ENCODE data around the gene CYP24A1. TPM values are rescaled to one million over a fixed set of nuclear protein-coding genes. Genes with fewer than 3 reads are reported as not detected.

Gene CYP24A1
- total RNA-seq, 4 donors from 2014 or later = 0.20 TPM; not detected in 3

DNA sequence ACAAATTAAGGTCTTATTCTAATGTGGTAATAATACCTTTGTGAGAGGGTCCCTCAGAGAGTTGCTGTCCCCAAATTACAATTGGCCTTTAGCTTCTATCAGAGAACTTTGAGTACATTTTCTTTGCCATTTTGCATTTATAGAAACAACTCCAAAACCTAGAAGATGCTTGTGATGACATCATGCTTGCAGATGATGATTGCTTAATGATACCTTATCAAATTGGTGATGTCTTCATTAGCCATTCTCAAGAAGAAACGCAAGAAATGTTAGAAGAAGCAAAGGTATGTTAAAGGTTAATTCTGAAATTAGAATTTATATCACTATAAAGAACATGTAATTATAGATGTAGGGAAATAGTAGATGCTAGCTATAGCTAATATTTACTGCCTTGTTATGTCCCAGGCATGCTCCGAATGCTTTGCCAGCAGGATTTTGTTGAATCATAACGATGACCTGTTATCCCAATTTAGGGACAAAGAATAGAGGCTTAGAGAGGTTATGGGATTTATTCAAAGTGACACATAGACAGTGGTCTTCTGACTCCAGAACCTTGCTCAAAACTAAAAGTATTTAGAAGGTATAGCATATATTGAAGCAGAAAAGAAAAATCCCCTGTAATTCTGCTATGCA lies 41.5 kb upstream of the CYP24A1 start:
- H3K4me1 ChIP-seq = peaks cover 32 to 42% of the 10 kb centered on the region in 2 donors
- in situ Hi-C loops (cut with MboI; ENCODE audit: low sequenced_read_pairs in 4 of 4) (loop anchor here in 2 of 4 donors (25.0 kb wide), 1 partner anchor 628 kb away; the partner anchor contains the start of gene ZNF217 (in 2 of the 2)), intact Hi-C loops (cut with DNase I; ENCODE audit: low total_unique reads) (loop anchor here (5.0 to 10.0 kb wide), 2 partner anchors 110 to 262 kb away; partner anchors contain the start of gene DOK5)
- no peak for ATAC-seq
- peaks cover 0 to 17% of the 10 kb centered on the region in 2 donors for H3K36me3 ChIP-seq
- H3K27ac ChIP-seq = peak overlapping the region in 1 of 4 donors; percentile 54
- no peaks in the 10 kb centered on the region for H3K27me3 ChIP-seq
- no peaks in the 10 kb centered on the region for H3K9me3 ChIP-seq
- H3K4me3 ChIP-seq = no peak overlapping the region
- no peak for DNase-seq
- TF ChIP-seq, protein P1, sequence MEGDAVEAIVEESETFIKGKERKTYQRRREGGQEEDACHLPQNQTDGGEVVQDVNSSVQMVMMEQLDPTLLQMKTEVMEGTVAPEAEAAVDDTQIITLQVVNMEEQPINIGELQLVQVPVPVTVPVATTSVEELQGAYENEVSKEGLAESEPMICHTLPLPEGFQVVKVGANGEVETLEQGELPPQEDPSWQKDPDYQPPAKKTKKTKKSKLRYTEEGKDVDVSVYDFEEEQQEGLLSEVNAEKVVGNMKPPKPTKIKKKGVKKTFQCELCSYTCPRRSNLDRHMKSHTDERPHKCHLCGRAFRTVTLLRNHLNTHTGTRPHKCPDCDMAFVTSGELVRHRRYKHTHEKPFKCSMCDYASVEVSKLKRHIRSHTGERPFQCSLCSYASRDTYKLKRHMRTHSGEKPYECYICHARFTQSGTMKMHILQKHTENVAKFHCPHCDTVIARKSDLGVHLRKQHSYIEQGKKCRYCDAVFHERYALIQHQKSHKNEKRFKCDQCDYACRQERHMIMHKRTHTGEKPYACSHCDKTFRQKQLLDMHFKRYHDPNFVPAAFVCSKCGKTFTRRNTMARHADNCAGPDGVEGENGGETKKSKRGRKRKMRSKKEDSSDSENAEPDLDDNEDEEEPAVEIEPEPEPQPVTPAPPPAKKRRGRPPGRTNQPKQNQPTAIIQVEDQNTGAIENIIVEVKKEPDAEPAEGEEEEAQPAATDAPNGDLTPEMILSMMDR (IDR thresholded peaks at IDR 0.05 in 4 of 5, conservative IDR thresholded peaks at IDR 0.05 in 1 of 5) = no peak
- no peak for TF ChIP-seq POLR2A (IDR thresholded peaks at IDR 0.05)

DNA sequence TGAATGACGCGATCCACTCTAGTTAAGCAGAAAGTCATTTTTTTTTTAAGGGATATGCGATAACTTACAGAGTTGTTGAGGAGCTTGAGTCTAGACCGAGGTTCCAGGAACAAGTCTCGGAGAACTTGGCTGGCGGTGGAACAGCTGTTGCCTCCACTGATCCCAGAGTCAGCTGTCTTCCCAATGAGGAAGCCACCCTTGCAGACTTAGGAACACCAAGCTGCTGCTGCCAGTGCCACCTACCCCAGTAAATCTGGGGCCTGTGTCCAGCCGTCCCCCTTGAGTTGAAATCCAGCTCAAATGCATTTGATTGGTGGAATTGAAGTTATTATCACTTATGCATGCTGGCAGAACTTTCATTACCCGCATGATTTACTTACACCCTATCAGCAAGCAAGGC lies 40.8 kb upstream of the CYP24A1 start:
- peak overlapping the region; percentile 8 to 54 (median 43) for H3K27ac ChIP-seq
- peaks cover 0 to 17% of the 10 kb centered on the region in 2 donors for H3K36me3 ChIP-seq
- intact Hi-C loops (cut with DNase I; ENCODE audit: low total_unique reads) (loop anchor here (10.0 kb wide), 1 partner anchor 110 kb away; no protein-coding TSS in a partner anchor), in situ Hi-C loops (cut with MboI; ENCODE audit: low sequenced_read_pairs in 4 of 4) (loop anchor here in 2 of 4 donors (25.0 kb wide), 1 partner anchor 627 kb away; the partner anchor contains the start of gene ZNF217 (in 2 of the 2))
- peaks cover 35 to 49% of the 10 kb centered on the region in 2 donors for H3K4me1 ChIP-seq
- no peaks in the 10 kb centered on the region for H3K9me3 ChIP-seq
- DNase-seq (peak; percentile 49 to 62), ATAC-seq (peak; percentile 80 to 98)
- no peaks in the 10 kb centered on the region for H3K27me3 ChIP-seq
- TF ChIP-seq, protein P1 (IDR thresholded peaks at IDR 0.05 in 4 of 5, conservative IDR thresholded peaks at IDR 0.05 in 1 of 5) = no peak
- TF ChIP-seq POLR2A (IDR thresholded peaks at IDR 0.05) = no peak
- no peak overlapping the region for H3K4me3 ChIP-seq

- in situ Hi-C loops (cut with MboI; ENCODE audit: low sequenced_read_pairs in 4 of 4) = loop anchor here in 2 of 4 donors (25.0 kb wide), 1 partner anchor 626 kb away; the partner anchor contains the start of gene ZNF217 (in 2 of the 2)
- Histone ChIP-seq H3K27me3 (no peaks in the 10 kb centered on the region), H3K27ac (no peak overlapping the region), H3K36me3 (peaks cover 0 to 11% of the 10 kb centered on the region in 2 donors), H3K4me3 (no peak overlapping the region), H3K9me3 (no peaks in the 10 kb centered on the region), H3K4me1 (peaks cover 40 to 47% of the 10 kb centered on the region in 2 donors)
- intact Hi-C loops (cut with DNase I; ENCODE audit: low total_unique reads) = loop anchor here (10.0 kb wide), 1 partner anchor 112 kb away; no protein-coding TSS in a partner anchor
- ATAC-seq (no peak), DNase-seq (no peak)
- TF ChIP-seq, protein P1 (IDR thresholded peaks at IDR 0.05 in 4 of 5, conservative IDR thresholded peaks at IDR 0.05 in 1 of 5) = no peak
- no peak for TF ChIP-seq POLR2A (IDR thresholded peaks at IDR 0.05)
Observed at GRCh38 chr20:54212871-54213270, 39.1 kb upstream of the CYP24A1 start.

DNA sequence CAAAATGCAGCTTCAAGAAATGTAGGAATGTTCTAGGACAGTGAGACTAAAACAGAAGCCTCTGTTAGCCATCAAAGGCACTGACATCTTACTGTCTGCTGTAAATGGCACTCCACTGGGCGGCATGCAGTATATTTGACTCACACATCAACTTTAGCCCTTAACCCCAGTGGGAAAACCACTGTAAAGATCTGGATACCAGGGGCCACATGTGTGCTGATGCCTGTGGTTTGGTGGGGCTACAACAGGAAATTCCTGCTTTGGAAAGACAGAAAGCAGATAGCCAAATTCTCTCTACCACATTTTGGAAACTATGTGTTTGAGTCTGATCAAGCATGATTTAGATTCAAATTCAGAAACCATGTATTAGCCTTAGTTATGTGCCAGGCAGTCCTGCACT lies 38.4 kb upstream of the CYP24A1 start:
- Histone ChIP-seq H3K9me3 (no peaks in the 10 kb centered on the region), H3K27me3 (no peaks in the 10 kb centered on the region), H3K27ac (no peak overlapping the region), H3K4me1 (peaks cover 40 to 47% of the 10 kb centered on the region in 2 donors), H3K4me3 (no peak overlapping the region), H3K36me3 (peaks cover 0 to 11% of the 10 kb centered on the region in 2 donors)
- intact Hi-C loops (cut with DNase I; ENCODE audit: low total_unique reads) (loop anchor here (10.0 kb wide), 1 partner anchor 113 kb away; no protein-coding TSS in a partner anchor), in situ Hi-C loops (cut with MboI; ENCODE audit: low sequenced_read_pairs in 4 of 4) (loop anchor here in 2 of 4 donors (25.0 kb wide), 1 partner anchor 625 kb away; the partner anchor contains the start of gene ZNF217 (in 2 of the 2))
- DNase-seq (no peak), ATAC-seq (no peak)
- TF ChIP-seq, protein P1 (IDR thresholded peaks at IDR 0.05 in 4 of 5, conservative IDR thresholded peaks at IDR 0.05 in 1 of 5) = no peak
- TF ChIP-seq POLR2A (IDR thresholded peaks at IDR 0.05) = no peak
